ENCODE results near the gene MYLK2.

MYLK2 gene

DNA sequence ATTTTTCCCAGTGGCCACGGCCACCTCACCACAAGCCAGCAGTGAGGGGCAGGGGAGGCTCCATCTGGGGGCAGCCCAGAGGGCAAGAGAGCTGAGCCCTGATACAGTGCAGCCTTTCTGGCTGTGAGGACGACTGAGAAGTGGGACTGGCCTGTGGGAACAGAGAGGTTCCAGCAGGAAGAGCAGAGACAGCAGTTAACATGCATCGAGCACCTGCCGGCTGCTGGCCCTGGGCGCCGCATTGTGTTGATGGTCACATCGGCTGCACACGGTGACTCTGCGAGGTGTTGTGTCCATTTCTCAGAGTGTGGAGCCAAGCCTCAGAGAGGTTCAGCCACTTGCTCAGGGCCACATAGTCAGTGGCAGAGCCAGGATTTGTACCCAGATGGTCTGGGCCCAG, 16.4 kb downstream of the MYLK2 start:
- no peak for DNase-seq

DNA sequence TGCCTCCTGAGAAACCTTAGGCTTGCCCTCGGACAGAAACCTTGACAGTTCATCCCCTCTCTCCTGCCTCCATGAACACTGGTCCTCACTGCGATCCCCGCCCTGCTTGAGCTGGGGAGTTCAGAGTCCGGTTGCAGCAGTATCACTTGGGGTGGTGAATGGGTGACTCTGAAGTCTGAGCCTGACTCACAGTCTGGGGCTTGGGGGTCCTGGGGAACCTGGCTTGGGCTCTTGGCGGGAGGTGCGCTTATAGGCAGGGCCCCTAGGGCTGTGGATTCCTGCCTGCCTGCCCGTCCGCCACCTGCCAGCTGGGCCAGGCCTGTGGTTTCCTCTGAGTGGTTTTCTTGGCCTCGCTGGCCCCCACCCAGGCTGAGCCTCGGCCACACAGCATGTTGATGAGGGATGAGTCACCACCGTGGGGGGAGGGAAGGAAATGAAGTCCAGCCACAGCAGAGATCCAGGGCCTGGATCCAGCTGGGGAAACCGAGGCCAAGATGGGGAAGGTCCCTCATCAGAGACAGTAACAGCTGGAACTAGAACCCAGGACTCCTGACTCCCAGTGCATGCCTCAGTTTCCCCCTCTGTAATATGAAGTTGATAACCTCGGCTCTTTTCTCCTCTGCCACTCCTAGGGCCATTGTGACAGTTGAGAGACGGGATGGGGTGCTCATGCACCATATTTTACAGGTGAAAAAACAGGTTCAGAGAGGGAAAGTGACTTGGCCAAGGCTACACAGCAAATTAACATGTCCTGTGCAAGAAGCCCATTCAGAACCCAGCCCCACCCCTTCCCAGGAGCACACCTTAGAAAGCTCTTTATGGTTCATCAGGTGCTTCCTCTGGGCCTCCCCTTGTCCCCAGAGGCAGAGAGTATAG, 17.1 kb downstream of the MYLK2 start:
- peak in 40 of 56 donors; percentile 6 to 72 (median 44) for DNase-seq

DNA sequence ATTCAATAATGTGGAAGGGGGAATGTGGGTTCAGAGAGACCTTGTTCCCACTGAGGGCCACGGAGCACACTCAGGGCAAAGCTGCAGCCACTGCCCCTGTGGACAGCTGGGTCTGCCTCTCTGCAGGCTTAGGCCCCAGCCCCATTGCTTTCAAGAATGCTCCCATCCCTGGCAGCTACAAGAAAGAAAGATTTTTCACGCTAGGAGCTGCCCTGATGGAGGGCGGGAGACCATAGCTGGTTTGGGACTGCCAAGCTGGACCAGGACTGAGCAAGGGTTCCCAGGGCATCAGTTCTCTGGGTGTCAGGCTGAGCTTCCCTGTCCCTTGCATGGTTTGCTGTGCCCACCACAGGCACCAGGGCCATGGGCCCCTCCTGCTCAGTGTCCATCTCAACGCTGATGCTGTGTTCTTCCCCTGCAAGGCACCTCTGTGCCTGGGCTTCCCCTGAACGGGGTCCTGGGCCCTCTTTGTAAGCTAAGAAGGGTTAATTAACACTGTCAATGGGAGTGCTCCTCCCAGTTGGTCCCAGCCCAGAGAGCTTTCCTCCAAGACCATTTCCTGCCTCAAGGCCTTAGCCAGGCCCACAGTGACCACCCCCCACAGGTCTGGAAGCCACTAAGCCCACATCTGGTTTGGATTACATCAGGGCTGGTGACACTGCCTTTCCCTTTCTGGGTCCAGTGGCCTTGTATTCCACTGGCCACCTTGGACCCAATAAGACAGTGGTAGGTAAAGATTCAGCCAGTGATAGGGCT, 17.9 kb downstream of the MYLK2 start:
- no peak for DNase-seq

DNA sequence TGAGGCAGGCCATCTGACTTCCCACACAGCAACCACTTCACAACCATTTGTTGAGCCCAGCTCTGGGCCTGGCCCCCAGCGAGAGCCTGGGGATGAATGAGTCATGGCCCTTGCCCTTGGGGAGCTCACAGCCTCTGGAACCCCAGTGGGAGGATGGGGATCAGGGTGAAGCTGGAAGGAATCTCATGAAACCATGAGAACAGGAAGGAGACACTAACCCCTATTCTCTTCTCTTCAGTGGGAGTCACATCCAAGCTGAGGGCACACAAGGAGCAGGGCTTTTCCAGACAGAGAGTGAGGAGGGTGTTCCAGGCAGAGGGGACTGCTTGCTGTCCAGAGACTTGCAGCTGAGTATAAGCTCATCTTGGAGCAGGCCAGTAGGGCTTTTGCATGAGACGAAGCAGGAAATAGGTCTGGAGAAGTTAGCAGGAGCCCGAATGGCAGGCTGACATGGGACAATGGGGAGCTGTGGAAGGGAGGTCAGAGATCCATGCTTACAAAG, 18.8 kb downstream of the MYLK2 start:
- no peak for DNase-seq

DNA sequence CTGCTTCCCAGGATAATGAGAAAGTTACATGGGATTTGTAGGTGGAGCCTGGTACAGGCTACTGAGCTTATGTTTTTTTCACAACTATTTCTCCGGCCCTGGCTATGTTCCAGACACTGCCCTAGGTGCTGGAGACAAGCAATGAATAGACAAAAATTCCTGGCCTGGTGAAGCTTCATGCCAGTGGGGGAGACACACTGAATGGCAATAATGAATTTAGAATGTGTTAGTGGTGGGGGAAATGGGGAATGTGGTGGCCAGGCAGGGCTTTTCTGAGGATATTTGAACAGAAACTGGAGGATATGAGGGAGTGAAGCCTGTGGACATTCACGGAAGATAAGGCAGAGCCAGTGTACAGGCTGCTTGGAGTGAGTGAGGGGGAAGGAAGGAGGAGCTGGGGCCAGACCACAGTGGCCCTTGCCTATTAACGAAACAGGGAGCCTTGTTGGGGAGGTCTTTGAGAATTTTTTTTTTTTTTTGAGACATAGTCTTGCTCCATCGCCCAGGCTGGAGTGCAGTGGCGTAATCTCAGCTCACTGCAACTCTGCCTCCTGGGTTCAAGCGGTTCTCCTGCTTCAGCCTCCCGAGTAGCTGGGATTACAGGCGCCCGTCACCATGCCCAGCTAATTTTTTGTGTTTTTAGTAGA, 19.6 kb downstream of the MYLK2 start:
- DNase-seq = no peak

DNA sequence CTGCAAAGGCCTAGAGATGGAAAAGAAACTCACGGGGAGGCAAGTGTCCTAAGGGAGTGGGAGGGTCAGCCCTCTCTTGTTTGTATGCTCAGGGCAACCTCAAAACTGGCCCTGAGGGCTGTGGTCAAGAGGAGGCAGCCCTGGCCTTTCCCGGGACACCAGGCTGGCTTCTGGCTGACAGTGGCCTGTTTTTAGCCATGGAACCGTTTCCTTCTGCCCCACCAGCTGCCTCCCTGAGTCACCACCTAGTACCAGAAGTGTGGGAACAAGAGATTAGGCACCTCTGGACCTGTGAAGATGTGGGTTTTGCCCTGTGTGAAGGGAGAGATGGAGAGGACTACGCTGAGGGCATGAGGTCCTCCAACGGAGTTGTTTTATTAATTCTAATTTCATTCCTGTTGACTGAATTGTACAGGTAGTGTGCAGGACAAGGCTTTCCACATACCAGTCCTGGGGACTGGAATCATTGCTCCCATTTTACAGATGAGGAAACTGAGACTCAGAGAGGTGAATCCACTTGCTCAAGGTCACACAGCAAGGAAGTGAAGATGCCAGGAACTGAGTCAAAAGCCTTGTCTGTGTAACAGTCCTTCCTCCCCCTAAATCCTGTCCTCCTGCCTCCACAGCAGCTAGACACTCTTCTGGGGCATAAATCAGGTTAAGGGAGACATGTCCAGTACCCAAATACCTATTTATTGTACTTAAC, 20.8 kb downstream of the MYLK2 start:
- no peak for DNase-seq

DNA sequence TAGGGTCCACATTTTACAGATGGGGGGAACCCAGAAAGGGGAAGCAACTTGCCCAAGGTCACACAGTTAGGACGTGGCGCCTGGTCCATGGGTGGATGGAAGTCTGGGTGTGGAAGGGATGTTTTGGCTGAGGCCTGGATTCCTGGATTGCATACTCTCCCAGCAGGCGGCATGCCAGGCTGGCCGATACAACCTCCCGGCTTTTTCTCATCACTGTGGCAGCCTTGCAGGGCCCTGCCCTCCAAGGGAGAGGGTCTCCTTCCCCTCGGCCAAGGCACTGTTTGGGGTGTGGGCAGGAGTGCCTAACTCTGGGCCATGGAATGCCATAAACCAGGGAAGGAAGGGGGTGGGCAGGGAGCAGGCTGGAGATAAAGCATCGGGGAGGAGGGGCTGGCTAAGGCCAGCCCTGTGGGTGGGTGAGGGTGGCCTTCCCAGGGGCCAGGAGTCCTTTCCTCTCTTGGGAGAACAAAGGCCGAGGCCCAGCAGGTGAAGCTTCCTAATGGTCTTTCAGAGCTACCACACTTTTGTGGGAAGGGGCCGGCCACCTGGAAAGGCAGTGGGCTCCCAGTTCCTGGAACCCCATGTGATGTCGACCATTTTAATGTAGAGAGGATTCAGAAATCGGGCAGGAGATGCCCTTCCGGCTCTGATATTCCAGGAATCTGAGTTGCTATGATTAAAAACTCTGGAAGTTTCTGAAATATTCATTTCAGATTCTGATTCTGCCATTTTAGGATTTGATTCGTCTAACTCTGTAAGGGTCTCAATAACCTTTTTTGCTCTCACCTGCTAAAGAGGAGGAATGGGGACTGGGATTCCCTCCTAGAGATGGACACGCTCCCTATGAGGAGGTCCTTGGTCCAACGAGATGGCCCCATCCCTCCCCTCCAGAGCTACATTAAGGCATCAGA, 22.0 kb downstream of the MYLK2 start:
- no peak for DNase-seq

DNA sequence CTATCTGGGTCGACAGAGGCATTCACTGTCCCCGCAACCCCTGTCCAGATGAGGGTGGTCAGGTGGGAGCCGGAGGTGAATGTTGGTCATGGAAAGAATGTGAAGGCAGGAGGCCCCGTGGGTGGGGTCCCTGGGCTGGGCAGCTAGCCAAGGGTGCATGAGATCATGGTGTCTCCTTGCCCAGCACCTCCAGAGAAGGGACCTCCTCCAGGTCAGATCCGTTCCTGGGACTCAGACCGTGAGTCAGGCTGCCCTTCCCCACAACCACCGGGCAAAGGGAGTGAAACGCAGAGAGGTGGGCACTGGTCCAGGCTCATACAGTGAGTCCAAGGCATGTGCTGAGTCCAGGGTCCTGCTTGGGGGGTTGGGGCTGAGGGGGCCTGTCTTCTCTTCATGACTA, 22.8 kb downstream of the MYLK2 start:
- peak in 5 of 56 donors; percentile 6 to 18 (median 8) for DNase-seq

DNA sequence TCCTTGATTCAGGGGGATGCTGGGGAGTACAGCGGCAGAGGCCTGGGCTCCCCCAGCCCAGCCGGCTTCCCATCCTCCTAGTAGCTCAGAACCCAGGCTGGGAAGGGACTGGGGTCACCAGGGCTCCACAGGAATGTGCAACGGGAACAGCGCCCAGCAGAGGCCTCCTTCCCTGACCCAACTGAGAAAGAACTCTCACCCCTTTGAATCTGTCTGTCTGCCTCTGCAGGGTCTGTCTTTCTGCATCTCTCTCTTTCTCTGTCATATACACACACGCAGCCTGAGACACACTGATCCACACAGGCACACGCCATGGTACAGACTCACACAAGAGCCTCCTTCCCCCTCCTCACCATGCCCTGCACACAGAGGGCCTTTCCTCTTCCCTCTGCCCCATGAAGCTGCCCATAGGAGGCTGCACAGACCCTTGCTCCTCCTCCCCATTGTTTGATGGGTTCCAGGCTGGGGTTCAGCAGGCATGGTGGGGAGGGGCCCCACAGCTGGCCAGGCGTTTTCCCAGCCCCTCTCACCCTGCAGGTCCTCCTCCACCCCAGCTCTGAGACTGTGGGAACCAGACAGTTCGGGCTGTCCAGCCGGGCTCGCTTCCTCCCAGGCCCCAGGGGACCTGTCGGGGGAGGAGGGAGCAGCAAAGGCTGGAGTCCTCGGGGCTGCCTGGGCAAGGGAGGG, 23.5 kb downstream of the MYLK2 start:
- DNase-seq = no peak

DNA sequence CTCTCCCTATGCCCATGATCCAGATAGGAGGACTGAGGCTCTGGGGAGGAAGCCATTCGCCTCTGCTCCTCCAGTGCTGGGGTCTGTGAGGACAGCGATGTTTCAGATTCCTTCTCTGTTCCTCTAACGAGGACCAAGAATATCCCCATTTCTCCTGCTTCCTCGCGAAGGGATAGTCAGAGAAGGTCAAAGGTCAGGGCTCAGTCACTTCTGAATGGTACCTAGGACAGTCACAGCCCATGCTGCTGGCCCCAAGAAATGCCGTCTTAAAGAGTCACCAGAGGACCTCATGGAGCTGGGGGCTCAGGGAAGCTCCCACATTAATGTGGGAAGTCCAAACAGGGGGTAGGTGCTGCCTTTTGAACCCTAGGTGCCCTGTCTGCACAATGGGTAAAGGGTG, 24.1 kb downstream of the MYLK2 start:
- no peak for DNase-seq

DNA sequence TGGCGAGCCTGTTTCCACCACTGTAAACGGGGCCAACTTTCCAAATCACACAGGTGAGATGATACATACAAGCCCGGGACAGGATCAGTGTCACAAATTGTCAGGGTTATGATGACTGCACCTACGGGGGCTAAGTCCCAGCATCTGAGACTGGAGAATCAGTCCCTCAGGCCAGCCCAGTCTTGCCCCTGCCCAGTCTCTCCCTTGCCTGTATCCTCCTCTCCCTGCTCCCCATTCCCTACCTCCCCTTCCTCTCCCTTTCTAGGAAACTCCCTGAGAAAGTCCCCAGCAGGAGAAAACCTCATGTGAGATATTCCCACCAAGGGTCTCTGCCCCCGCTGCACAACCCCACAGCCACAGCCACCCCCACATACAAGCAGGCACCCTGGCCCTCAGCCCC, 24.7 kb downstream of the MYLK2 start:
- DNase-seq = no peak

DNA sequence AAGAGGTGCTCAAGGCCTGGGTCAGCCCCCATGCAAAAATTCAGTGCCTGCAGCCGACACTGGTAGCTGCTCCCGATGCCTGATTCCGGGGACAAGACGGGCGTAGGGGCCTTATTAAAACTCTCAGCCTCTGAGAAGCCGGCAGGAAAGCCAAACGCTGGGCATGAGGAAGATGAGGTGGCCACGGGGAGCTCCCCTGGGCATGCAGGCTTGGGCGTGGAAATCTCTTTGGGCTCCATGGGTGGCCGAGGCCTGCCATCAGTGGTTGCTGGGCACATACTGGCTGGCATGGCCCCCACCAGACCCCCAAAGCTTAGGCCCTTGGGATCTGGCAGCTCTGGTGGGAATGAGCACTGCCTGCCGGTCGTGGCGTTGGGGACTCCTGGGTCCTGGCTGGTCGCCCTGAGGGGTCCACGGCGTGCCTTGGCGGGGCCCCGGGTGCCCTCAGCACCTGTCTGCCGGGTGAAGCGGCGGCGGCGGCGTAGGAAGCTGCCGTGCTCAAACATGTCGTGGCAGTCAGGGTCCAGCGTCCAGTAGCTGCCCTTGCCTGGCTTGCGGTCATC, 25.7 kb downstream of the MYLK2 start:
- DNase-seq = no peak

DNA sequence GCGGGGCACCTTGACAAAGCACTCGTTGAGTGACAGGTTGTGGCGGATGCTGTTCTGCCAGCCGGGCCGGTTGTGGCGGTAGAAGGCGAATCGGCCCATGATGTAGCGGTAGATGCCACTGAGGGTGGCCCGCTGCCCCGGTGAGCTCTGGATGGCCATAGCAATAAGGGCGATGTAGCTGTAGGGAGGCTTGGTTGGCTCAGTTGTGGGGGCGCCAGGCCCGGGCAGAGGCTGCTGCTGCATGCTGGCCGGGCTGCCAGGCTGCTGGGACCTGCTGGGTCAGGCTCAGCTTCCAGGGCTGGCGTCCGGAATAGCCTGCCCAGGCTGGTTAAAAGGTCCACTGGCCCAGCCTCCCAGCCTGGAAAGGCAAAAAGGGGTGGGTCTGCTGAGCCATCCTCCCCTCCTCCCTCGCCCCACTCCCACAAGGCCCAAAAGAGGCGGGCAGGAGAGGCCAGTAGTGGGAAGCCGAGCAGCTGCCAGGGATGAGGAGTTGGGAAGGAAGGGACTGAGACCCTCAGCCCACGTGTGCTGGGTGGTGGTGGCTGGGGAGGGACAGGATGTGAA, 26.2 kb downstream of the MYLK2 start, which contains the start of gene FOXS1:
FOXS1 (minus strand) TSS at position 305 of the 564 bp plus-strand sequence; CDS start at position 243, 62 bp downstream.
- peak in 21 of 56 donors; percentile 4 to 62 (median 18) for DNase-seq

DNA sequence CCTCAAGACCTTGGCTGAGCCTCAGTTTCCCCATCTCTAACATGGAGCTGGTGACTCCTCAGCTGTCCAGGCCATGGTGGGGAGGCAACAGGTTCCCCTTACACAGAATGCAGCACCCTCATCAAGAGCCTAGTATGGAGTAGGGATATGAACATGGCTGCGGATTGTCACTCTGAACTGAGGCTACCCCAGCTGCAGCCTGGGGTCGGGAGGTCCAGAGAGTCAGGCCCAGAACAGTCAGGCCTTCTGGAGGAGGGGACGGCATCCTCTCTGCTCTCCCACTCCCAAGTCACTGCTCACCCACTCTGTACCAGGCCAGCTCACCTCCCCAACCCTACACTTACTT, 27.6 kb downstream of the MYLK2 start:
- no peak for DNase-seq

DNA sequence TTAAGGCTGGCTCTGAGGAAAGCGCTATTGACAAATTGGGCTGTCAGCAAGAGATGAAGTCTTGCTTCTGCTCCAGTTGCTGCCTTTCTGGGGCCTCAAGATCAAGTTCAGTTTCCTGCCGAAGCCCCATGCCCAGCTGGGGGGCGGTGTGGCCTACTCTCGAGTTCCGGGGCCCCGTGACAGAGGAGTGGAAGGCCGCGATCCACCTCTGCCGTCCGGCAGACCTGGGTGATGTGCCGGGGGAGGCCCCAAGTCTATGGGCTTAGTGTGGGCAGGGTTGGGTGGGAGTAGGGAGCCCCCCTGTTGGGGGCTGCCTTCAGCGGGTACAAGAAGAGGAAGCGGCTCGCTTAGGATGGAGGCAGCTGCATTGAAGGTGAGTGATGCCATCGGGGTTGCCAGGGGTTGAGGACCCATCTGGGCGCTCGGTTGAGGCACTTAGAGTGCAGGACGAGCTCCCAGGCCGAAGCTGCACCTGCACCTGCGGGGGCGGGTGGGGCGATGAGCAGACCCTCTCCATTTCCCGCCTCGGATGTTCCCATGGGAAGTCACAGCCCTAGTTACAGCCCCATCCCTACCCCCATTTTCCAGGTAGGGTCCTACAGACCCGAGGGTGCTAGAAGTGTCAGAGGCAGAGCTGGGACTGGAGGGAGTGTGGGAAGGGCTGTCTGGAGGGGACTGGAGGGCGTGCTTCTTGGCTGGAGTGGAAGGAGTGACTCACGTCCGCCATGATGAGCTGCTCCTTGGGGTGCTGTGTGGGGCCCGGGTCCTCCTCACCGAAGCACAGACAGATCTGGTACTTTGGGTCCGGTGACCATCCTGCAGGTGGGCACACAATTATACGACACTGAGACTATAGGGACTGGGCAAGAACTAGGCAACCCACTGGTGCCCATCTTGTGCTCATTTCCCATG, 29.2 kb downstream of the MYLK2 start:
- no peak for DNase-seq

DNA sequence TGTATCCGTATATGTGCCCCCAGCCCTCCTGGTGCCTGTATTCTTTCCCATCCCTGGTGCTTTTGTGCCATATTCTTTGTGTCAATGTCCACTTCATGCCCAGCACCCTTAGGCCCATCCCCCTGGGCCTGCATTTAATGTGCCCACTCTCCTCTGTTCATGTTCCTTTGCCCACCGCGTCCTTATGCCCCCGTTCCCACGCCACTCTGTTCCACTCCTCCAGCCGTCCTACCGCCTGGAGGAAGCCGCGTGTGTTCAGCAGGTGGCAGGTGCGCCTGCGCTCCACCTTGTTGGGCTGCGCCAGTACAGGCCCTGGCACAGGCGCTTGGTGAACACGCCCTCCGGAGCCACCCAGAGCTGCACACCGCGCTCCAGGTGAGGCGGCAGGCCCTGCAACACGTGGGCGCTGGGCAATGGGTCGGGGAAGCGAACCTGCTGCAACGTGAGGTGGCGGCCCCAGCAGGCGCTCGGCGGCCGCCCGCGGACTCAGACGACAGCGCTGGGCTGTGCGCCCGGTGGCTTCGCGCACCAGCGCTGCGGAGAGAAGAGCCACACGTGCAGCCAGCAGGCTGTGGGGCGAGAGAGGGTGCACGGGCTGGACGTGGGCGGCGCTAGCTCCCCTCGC, 30.3 kb downstream of the MYLK2 start:
- DNase-seq = no peak

Data from amygdala (tissue), 56 donors.